GM12874 (cell line): ENCODE results near the gene ZBTB44.

ENCODE experiments used
- TF ChIP-seq, protein P1 (sequence below): IDR thresholded peaks from 2 replicates; pipeline ENCODE4 v1.5.1; 2011; ENCODE audit warnings: low read depth, mild to moderate bottlenecking, control low read depth, low read length, moderate library complexity; ENCODE audit not compliant: insufficient read depth

ZBTB44 gene

DNA sequence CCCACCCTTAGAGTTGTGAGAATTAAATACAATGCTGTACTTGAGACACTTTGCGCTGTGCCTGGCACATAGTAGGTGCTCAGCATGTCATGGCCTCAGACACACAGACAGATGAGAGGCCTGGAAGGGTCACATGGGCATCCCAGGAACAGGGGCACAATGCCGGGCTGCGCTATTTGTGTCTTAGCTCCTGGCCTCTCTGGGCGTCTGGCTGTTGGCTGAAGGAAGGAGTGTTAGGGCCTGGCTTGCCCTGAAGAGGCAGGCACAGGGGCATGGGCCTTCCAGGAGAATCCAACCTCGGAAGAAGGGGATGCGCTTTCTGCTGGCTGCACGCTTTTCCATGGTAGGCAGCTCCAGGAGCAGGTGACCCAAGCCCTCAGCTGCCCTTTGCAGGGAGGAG lies 113.7 kb downstream of the ZBTB44 start:
- TF ChIP-seq, protein P1, sequence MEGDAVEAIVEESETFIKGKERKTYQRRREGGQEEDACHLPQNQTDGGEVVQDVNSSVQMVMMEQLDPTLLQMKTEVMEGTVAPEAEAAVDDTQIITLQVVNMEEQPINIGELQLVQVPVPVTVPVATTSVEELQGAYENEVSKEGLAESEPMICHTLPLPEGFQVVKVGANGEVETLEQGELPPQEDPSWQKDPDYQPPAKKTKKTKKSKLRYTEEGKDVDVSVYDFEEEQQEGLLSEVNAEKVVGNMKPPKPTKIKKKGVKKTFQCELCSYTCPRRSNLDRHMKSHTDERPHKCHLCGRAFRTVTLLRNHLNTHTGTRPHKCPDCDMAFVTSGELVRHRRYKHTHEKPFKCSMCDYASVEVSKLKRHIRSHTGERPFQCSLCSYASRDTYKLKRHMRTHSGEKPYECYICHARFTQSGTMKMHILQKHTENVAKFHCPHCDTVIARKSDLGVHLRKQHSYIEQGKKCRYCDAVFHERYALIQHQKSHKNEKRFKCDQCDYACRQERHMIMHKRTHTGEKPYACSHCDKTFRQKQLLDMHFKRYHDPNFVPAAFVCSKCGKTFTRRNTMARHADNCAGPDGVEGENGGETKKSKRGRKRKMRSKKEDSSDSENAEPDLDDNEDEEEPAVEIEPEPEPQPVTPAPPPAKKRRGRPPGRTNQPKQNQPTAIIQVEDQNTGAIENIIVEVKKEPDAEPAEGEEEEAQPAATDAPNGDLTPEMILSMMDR = no peak

DNA sequence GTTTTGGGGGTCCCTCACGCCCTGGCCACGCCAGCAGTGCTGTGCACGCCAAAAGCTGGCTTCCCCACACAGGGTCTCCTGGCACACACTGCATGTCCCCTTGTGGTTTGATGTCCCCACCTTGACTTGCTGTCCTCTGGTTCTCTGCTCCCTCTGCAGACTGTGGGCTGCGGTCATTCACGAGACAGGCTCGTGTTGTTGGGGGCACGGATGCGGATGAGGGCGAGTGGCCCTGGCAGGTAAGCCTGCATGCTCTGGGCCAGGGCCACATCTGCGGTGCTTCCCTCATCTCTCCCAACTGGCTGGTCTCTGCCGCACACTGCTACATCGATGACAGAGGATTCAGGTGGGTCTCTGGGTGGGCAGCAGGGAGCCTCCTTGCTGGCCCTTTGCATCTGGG lies 114.9 kb downstream of the ZBTB44 start:
- TF ChIP-seq, protein P1 = no peak

DNA sequence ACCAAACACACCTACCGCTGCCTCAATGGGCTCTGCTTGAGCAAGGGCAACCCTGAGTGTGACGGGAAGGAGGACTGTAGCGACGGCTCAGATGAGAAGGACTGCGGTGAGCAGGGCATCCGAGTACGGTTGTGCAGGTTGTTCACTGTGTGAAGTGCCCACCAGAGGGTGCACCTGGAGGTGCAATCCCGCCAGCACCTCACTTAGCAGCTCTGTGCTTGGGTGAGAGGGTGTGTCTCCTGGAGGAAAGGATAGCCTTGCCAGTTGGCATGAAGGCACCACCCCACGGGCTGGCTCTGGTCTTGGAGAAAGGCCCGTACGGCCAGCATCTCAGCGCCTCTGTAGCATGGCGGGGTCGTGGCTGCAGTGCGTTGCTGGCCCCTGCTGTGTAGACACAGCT lies 115.8 kb downstream of the ZBTB44 start:
- TF ChIP-seq, protein P1 = peak; percentile 21; the same call in 1 of the 2 replicates

DNA sequence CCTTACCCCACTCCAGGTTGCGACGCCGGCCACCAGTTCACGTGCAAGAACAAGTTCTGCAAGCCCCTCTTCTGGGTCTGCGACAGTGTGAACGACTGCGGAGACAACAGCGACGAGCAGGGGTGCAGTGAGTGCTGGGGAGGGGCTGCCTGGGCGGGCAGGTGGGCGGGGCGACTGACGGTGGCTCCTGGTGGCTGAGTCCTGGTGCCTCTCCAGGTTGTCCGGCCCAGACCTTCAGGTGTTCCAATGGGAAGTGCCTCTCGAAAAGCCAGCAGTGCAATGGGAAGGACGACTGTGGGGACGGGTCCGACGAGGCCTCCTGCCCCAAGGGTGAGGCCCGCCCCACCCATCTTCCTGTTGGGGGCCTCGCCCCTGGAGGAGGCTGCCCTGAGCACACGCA lies 116.4 kb downstream of the ZBTB44 start:
- TF ChIP-seq, protein P1 = no peak

DNA sequence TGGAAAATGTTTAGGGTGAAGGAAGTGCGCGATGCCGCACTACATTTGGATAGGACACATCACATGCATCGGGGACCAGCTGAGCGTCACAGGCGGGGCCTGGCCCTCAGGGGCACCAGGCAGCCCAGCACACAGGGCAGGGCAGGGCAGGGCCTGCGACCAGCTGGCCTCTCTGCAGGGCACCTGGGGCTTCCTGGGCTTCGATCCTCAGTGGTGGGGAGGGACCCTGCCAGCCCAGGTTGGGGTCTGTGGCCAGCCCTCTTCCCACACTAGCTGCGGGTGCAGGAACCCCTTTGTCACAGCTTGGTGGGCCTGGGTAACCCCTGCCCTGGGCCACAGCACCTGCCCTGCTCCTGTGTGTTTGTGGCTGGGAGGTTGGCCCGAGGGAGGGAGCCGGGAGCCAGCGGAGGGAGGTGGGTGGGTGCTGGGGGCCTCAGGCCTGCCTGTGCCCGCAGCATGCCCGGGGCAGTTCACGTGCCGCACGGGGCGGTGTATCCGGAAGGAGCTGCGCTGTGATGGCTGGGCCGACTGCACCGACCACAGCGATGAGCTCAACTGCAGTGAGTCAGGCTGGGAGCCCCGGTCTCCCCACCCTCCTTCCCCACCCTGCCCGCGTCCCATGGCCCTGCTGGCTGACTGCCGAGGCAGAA lies 117.2 kb downstream of the ZBTB44 start:
- TF ChIP-seq, protein P1 = no peak

DNA sequence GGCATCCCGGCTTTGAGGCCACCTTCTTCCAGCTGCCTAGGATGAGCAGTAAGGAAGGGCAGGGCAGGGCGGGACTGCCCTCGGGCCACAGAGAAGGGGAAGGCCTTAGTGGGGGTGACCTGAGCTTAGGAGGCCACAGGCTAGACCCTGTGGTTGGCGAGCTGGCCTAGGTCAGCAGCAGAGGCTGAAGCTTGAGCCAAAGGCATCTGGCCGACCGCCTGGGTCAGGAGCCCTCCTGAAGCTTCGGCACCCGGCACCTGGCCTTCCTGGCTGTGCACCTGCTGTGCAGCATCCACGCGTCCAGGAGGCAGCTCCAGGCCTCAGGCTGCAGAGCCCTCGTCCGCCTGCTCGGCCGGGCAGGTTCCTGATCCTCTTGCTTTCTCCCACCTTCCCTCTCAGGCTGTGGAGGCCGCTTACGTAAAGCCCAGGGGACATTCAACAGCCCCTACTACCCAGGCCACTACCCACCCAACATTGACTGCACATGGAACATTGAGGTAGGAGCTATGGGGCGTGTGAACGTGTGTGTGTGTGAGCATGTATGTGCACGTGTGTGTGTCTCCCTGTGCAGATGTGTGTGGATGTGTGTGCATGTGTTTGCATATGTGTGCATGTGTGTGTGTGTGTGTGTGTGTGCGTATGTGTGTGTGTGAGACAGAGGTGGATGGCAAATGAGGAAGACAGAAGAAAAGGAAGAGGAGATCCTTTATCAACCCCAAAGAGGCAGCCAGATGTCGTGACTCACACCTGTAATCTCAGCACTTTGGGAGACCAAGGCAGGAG lies 120.3 kb downstream of the ZBTB44 start:
- TF ChIP-seq, protein P1 = no peak

DNA sequence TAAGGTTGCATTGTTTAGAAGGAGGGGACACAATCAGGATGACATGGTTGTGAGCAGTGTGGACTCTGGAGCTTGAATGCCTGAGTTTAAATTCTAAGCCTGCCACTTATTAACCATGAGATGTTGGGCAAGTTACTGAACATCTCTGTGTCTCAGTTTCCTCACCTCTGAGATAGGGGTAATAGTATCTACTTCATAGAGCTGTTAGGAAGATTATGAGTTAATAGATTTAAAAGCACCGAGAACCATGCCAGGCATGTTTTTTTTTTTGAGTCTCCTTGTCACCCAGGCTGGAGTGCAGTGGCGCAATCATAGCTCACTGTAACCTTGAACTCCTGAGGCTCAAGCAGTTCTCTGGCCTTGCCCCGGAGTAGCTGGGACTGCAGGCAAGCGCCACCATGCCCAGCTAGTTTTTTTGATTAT lies 121.9 kb downstream of the ZBTB44 start:
- TF ChIP-seq, protein P1 = no peak
